ENCODE measurements around the gene RASGRP3.

Gene RASGRP3

GRCh38 chr2:33525666-33526065, 49.2 kb downstream of the RASGRP3 start:
- no peak for DNase-seq (ENCODE audit: low read depth)

GRCh38 chr2:33526132-33526531, 49.7 kb downstream of the RASGRP3 start:
- DNase-seq (ENCODE audit: low read depth): peak; percentile 47

GRCh38 chr2:33526921-33527320, 50.5 kb downstream of the RASGRP3 start:
- DNase-seq (ENCODE audit: low read depth): no peak

- DNase-seq (ENCODE audit: low read depth): no peak
Observed at GRCh38 chr2:33528441-33528950, 52.0 kb downstream of the RASGRP3 start.

GRCh38 chr2:33529771-33530481, 53.5 kb downstream of the RASGRP3 start:
- DNase-seq (ENCODE audit: low read depth): peak; percentile 86

GRCh38 chr2:33530690-33531548, 54.5 kb downstream of the RASGRP3 start:
- DNase-seq (ENCODE audit: low read depth): no peak

GRCh38 chr2:33531549-33532059, 55.2 kb downstream of the RASGRP3 start:
- DNase-seq (ENCODE audit: low read depth): peak; percentile 38

GRCh38 chr2:33532146-33532545, 55.7 kb downstream of the RASGRP3 start:
- DNase-seq (ENCODE audit: low read depth): no peak

- DNase-seq (ENCODE audit: low read depth): no peak
Observed at GRCh38 chr2:33532966-33533365, 56.5 kb downstream of the RASGRP3 start.

GRCh38 chr2:33535421-33535820, 59.0 kb downstream of the RASGRP3 start:
- no peak for DNase-seq (ENCODE audit: low read depth)

- no peak for DNase-seq (ENCODE audit: low read depth)
Observed at GRCh38 chr2:33541243-33541642, 64.8 kb downstream of the RASGRP3 start.

GRCh38 chr2:33550206-33550605, 73.8 kb downstream of the RASGRP3 start:
- no peak for DNase-seq (ENCODE audit: low read depth)

- DNase-seq (ENCODE audit: low read depth): no peak
Observed at GRCh38 chr2:33552758-33553461, 76.5 kb downstream of the RASGRP3 start.

- no peak for DNase-seq (ENCODE audit: low read depth)
Observed at GRCh38 chr2:33555681-33556080, 79.2 kb downstream of the RASGRP3 start.

- DNase-seq (ENCODE audit: low read depth): no peak
Observed at GRCh38 chr2:33559328-33559727, 82.9 kb downstream of the RASGRP3 start.

- no peak for DNase-seq (ENCODE audit: low read depth)
Observed at GRCh38 chr2:33560017-33560416, 83.6 kb downstream of the RASGRP3 start.

- no peak for DNase-seq (ENCODE audit: low read depth)
Observed at GRCh38 chr2:33561872-33562271, 85.4 kb downstream of the RASGRP3 start.

GRCh38 chr2:33570681-33571080, 94.2 kb downstream of the RASGRP3 start:
- no peak for DNase-seq (ENCODE audit: low read depth)

- no peak for DNase-seq (ENCODE audit: low read depth)
Observed at GRCh38 chr2:33573657-33574056, 97.2 kb downstream of the RASGRP3 start.

- no peak for DNase-seq (ENCODE audit: low read depth)
Observed at GRCh38 chr2:33577084-33577483, 100.6 kb downstream of the RASGRP3 start.

GRCh38 chr2:33577668-33578067, 101.2 kb downstream of the RASGRP3 start:
- no peak for DNase-seq (ENCODE audit: low read depth)

- no peak for DNase-seq (ENCODE audit: low read depth)
Observed at GRCh38 chr2:33579227-33579626, 102.8 kb downstream of the RASGRP3 start.
